Ectodermal cell (in vitro differentiated cells): Measurements from ENCODE around the gene FGF14.

Experiments
- H3K27ac ChIP-seq: 2 replicates; pipeline ENCODE4 v1.7.0; 2013; ENCODE audit warnings: mild to moderate bottlenecking, low read depth, low read length; ENCODE audit not compliant: insufficient read depth, poor library complexity, severe bottlenecking
- H3K27me3 ChIP-seq: 2 replicates; pipeline ENCODE4 v1.7.0; 2013; ENCODE audit warnings: mild to moderate bottlenecking, low read length; ENCODE audit not compliant: insufficient read depth, control insufficient read depth, poor library complexity, severe bottlenecking
- H3K36me3 ChIP-seq: one replicate; pipeline ENCODE4 v1.7.0; 2013; ENCODE audit warnings: low read length; ENCODE audit not compliant: control insufficient read depth, insufficient read depth
- H3K4me1 ChIP-seq: one replicate; pipeline ENCODE4 v1.7.0; 2013; ENCODE audit warnings: low read length; ENCODE audit not compliant: control insufficient read depth, insufficient read depth
- H3K4me3 ChIP-seq: 2 replicates; pipeline ENCODE4 v1.7.0; 2013; ENCODE audit warnings: low read depth, low read length, control low read depth; ENCODE audit not compliant: insufficient read depth
- H3K9me3 ChIP-seq: 2 replicates; pipeline ENCODE4 v1.7.0; 2013; ENCODE audit warnings: mild to moderate bottlenecking, low read length, moderate library complexity; ENCODE audit not compliant: control insufficient read depth
- WGBS, 2 experiments: methylation state at CpG; one replicate each; pipeline ENCODE4 v1.1.7; 2013; ENCODE audit warnings: missing lambda C conversion rate in 2 of 2; 5-methylcytosine and 5-hydroxymethylcytosine counted together

Gene FGF14

DNA sequence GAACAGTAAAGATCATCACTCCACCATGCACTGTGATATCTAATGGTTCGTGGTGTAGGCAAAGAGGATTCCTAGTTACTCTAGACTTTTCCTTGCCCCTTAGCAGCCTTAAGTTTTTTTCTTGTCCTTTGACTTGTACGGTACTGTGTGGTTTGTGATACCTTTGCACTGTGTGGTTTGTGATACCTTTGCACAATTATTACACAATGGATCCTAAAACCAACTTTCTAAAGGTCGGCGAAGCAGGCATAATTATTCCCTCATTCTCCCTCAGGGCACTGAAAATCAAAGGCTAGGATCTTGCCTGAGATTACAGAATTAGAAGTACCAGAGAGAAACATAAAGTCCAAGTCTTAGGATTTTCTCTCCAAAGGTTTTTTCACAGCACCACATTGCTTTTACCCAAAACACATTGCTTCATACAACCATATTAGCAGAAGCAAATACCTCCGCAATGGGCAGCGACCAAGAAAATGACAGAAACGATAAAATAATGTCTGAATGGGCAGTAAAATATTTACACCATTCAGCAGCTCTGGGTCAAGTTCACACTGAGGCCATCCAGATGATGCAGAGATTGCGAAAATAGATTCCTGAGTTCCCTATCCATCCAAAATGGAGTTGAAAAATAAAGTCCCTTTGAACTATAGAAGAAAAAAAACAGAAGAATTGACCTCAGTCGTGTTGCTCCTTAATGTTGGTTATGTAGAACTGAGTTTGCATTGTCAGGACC, 106.4 kb downstream of the FGF14 start:
- Histone ChIP-seq H3K27ac (no peak overlapping the region), H3K9me3 (no peaks in the 10 kb centered on the region), H3K4me1 (no peaks in the 10 kb centered on the region), H3K27me3 (no peaks in the 10 kb centered on the region), H3K4me3 (no peak overlapping the region), H3K36me3 (no peaks in the 10 kb centered on the region)
- 81 to 88% methylated on average over 8 of the region's 9 CpGs for whole genome bisulfite sequencing, 2 experiments

- WGBS, 2 experiments, result 94 to 95% methylated on average over 2 to 3 of the region's 3 CpGs
Measured at GRCh38 chr13:102294407-102295018, 107.3 kb downstream of the FGF14 start.

GRCh38 chr13:102293723-102294122, 108.1 kb downstream of the FGF14 start:
- H3K4me3 ChIP-seq, result no peak overlapping the region
- H3K9me3 ChIP-seq, result no peaks in the 10 kb centered on the region
- H3K4me1 ChIP-seq, result no peaks in the 10 kb centered on the region
- no peaks in the 10 kb centered on the region for H3K27me3 ChIP-seq
- WGBS, 2 experiments, result 92 to 100% methylated on average over 1 to 2 of the region's 2 CpGs
- no peak overlapping the region for H3K27ac ChIP-seq
- no peaks in the 10 kb centered on the region for H3K36me3 ChIP-seq

More at GRCh38 chr13:102294407-102295018, 107.3 kb downstream of the FGF14 start:
- Histone ChIP-seq H3K4me3 (no peak overlapping the region), H3K27me3 (no peaks in the 10 kb centered on the region), H3K9me3 (no peaks in the 10 kb centered on the region), H3K4me1 (no peaks in the 10 kb centered on the region), H3K27ac (no peak overlapping the region), H3K36me3 (no peaks in the 10 kb centered on the region)

- H3K4me3 ChIP-seq, result no peak overlapping the region
- H3K27me3 ChIP-seq, result no peaks in the 10 kb centered on the region
- H3K9me3 ChIP-seq, result no peaks in the 10 kb centered on the region
- H3K4me1 ChIP-seq, result no peaks in the 10 kb centered on the region
- no peak overlapping the region for H3K27ac ChIP-seq
- no peaks in the 10 kb centered on the region for H3K36me3 ChIP-seq
- 87 to 90% methylated on average over 7 of the region's 7 CpGs for WGBS, 2 experiments
Measured at GRCh38 chr13:102291587-102292218, 110.1 kb downstream of the FGF14 start.

DNA sequence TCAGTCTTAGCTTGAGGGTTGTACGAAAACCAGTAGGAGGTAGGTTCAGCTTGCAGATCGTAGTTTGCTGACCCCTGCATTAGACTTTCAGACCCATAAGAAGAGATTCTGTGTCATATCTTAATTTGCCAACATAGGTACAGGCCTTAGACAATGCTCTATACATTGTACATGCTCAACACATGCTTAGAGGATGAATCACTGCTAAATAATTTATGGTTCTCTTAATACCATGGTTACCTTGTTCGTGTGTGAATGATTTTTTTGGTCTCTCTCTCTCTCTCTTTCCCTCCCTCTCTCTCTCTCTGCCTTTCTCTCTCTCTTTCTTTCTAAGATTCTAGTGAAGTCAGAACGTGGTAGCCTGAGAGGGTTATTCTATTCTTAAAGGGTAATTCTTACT, 112.2 kb downstream of the FGF14 start:
- Histone ChIP-seq H3K9me3 (no peaks in the 10 kb centered on the region), H3K27me3 (no peaks in the 10 kb centered on the region), H3K4me1 (no peaks in the 10 kb centered on the region), H3K36me3 (no peaks in the 10 kb centered on the region), H3K27ac (no peak overlapping the region), H3K4me3 (no peak overlapping the region)
- 89 to 93% methylated on average over 2 to 4 of the region's 4 CpGs for WGBS, 2 experiments

GRCh38 chr13:102286326-102286725, 115.5 kb downstream of the FGF14 start:
- H3K27me3 ChIP-seq, result no peaks in the 10 kb centered on the region

GRCh38 chr13:102280366-102280765, 121.5 kb downstream of the FGF14 start:
- H3K27me3 ChIP-seq, result no peaks in the 10 kb centered on the region
- H3K36me3 ChIP-seq, result no peaks in the 10 kb centered on the region
- H3K27ac ChIP-seq, result no peak overlapping the region
- no peaks in the 10 kb centered on the region for H3K9me3 ChIP-seq
- H3K4me1 ChIP-seq, result no peaks in the 10 kb centered on the region
- H3K4me3 ChIP-seq, result no peak overlapping the region

More at GRCh38 chr13:102286326-102286725, 115.5 kb downstream of the FGF14 start:
- Histone ChIP-seq H3K4me3 (no peak overlapping the region), H3K4me1 (no peaks in the 10 kb centered on the region), H3K9me3 (no peaks in the 10 kb centered on the region), H3K36me3 (no peaks in the 10 kb centered on the region), H3K27ac (no peak overlapping the region)
- 100% methylated on average over 1 of the region's 1 CpG; no CpG with 5 or more reads in 1 of the 2 experiments for WGBS, 2 experiments

DNA sequence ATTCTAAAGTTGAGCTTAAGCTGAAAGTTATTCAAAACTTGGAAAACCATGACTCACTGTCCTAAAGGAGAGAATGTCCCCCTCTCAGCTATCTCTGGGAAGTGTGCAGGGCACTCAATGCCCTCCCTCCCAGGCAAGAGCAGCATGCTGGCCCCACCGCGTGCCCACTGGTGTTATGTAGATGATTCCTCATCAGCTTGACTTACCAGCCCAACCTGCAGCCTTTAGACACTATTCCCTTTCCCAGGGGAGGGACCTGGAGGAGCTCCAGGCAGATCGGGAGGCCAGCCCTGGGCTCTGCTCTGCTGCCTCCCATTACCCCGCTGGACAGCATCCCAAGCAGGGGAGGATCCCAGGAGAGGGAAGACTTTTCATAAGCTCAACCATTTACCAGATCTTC, 124.6 kb downstream of the FGF14 start:
- WGBS, 2 experiments, result 76 to 77% methylated on average over 4 of the region's 4 CpGs
- no peaks in the 10 kb centered on the region for H3K27me3 ChIP-seq
- H3K9me3 ChIP-seq, result no peaks in the 10 kb centered on the region
- no peaks in the 10 kb centered on the region for H3K4me1 ChIP-seq
- no peaks in the 10 kb centered on the region for H3K36me3 ChIP-seq
- no peak overlapping the region for H3K27ac ChIP-seq
- H3K4me3 ChIP-seq, result no peak overlapping the region

- Histone ChIP-seq H3K4me3 (no peak overlapping the region), H3K36me3 (no peaks in the 10 kb centered on the region), H3K4me1 (no peaks in the 10 kb centered on the region), H3K9me3 (no peaks in the 10 kb centered on the region), H3K27me3 (no peaks in the 10 kb centered on the region), H3K27ac (no peak overlapping the region)
- WGBS, 2 experiments, result 86% methylated on average over 1 of the region's 1 CpG; no CpG with 5 or more reads in 1 of the 2 experiments
Measured at GRCh38 chr13:102276404-102276803, 125.4 kb downstream of the FGF14 start.

- Histone ChIP-seq H3K4me1 (no peaks in the 10 kb centered on the region), H3K36me3 (no peaks in the 10 kb centered on the region), H3K9me3 (no peaks in the 10 kb centered on the region), H3K27me3 (no peaks in the 10 kb centered on the region), H3K4me3 (no peak overlapping the region), H3K27ac (no peak overlapping the region)
- WGBS, 2 experiments, result 81 to 95% methylated on average over 1 of the region's 3 CpGs
Measured at GRCh38 chr13:102275969-102276368, 125.9 kb downstream of the FGF14 start.
